ENCODE results near the gene TRPC4. TPM values are rescaled to one million over a fixed set of nuclear protein-coding genes. Genes with fewer than 3 reads are reported as not detected.

Gene TRPC4
- total RNA-seq, 1 donor from 2014 or later: 2.5 TPM

DNA sequence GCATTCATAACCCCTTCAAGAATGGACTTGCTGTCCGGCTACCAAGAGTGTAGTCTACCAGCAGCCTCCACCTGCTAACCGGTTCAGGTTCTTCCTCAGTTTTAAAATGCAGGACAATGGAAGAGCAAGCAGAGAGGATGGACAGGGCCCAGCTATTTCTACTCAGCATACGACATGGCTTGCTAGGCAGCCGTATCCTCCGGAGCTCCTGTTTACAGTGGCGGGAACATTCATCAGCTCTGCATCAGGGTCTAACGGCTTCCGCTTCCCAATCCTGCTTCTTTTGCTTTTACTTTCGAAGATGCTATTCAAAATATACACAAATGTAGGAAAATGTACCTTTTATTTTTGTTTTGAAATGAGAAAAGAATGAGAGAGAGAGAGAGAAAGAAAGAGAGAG, 118.5 kb downstream of the TRPC4 start:
- H3K27me3 Mint-ChIP-seq (ENCODE audit: low read depth): no peaks in the 10 kb centered on the region
- no peak for DNase-seq (ENCODE audit: low read depth, low spot score)
- H3K9me3 Mint-ChIP-seq: no peaks in the 10 kb centered on the region
- H3K36me3 Mint-ChIP-seq (ENCODE audit: low read depth): no peaks in the 10 kb centered on the region
- H3K4me3 Mint-ChIP-seq: no peak overlapping the region
- TF ChIP-seq, protein P1, sequence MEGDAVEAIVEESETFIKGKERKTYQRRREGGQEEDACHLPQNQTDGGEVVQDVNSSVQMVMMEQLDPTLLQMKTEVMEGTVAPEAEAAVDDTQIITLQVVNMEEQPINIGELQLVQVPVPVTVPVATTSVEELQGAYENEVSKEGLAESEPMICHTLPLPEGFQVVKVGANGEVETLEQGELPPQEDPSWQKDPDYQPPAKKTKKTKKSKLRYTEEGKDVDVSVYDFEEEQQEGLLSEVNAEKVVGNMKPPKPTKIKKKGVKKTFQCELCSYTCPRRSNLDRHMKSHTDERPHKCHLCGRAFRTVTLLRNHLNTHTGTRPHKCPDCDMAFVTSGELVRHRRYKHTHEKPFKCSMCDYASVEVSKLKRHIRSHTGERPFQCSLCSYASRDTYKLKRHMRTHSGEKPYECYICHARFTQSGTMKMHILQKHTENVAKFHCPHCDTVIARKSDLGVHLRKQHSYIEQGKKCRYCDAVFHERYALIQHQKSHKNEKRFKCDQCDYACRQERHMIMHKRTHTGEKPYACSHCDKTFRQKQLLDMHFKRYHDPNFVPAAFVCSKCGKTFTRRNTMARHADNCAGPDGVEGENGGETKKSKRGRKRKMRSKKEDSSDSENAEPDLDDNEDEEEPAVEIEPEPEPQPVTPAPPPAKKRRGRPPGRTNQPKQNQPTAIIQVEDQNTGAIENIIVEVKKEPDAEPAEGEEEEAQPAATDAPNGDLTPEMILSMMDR (conservative IDR thresholded peaks at IDR 0.05): no peak
- H3K27ac Mint-ChIP-seq (ENCODE audit: unreplicated experiment): no peak overlapping the region
- peaks cover 3% of the 10 kb centered on the region for H3K4me1 Mint-ChIP-seq

DNA sequence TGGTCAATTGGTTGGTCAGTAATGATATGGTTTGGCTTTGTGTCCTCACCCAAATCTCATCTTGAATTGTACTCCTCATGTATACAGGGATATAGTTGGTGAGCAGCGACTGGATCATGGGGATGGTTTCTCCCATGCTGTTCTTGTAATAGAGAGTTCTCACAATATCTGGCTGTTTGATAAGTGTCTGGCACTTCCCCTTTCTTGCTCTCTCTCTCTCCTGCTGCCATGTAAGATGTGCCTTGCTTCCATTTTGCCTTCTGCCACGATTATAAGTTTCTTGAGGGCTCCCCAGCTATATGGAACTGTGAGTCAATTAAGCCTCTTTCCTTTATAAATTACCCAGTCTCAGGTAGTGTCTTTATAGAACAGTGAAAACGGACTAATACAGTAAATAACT, 120.7 kb downstream of the TRPC4 start:
- Mint-ChIP-seq H3K4me3 (no peak overlapping the region), H3K36me3 (ENCODE audit: low read depth) (no peaks in the 10 kb centered on the region), H3K4me1 (peaks cover 3% of the 10 kb centered on the region), H3K27ac (ENCODE audit: unreplicated experiment) (no peak overlapping the region), H3K27me3 (ENCODE audit: low read depth) (no peaks in the 10 kb centered on the region), H3K9me3 (no peaks in the 10 kb centered on the region)
- no peak for DNase-seq (ENCODE audit: low read depth, low spot score)
- TF ChIP-seq, protein P1 (conservative IDR thresholded peaks at IDR 0.05): no peak

DNA sequence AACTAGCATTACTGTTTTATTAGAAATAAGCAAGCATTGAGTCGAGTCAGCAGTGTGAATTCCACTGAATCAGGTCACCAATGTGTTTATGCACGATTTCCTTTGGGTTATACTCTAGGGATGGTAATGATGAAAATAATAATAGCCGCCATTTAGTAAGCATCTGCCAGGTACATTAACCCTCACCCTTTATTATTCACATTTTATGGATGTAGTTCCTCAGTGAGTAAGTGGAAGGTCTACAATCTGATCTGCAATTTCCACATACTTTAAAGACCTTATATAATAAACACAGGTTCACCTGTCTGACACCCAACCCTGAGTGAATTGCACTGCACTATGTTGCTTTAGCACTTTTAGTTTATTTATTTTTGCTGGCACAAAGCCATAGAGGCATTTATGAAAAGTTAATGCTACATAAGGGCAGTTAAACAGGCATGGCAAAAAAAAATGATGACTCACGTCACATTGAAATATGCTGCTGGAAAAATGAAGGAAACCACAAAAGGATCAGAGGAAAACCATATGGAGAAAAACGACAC, 122.4 kb downstream of the TRPC4 start:
- TF ChIP-seq, protein P1 (conservative IDR thresholded peaks at IDR 0.05): no peak
- no peak overlapping the region for H3K27ac Mint-ChIP-seq (ENCODE audit: unreplicated experiment)
- DNase-seq (ENCODE audit: low read depth, low spot score): no peak
- H3K4me3 Mint-ChIP-seq: no peak overlapping the region
- no peaks in the 10 kb centered on the region for H3K4me1 Mint-ChIP-seq
- no peaks in the 10 kb centered on the region for H3K9me3 Mint-ChIP-seq
- H3K36me3 Mint-ChIP-seq (ENCODE audit: low read depth): no peaks in the 10 kb centered on the region
- H3K27me3 Mint-ChIP-seq (ENCODE audit: low read depth): no peaks in the 10 kb centered on the region

DNA sequence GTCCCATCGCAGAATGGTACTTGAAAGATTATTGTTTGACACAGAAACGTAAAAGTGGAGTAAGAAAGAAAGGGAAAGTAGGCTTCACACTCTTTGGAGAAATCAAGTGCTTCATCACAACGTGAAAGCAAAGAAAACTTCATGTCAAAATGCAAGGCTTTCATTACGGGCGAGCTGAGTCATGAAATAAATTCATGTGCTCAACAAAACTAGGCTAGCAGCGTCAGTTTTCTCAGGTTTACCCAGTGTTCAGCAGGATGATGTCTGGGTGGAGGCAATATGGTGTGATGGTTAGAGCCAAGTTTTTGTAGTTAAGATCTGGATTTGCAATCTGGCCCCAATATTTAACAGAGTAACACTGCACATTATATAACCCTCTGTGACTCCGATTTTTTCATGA, 128.0 kb downstream of the TRPC4 start:
- TF ChIP-seq, protein P1 (conservative IDR thresholded peaks at IDR 0.05): no peak
- Mint-ChIP-seq H3K27ac (ENCODE audit: unreplicated experiment) (no peak overlapping the region), H3K9me3 (no peaks in the 10 kb centered on the region), H3K36me3 (ENCODE audit: low read depth) (no peaks in the 10 kb centered on the region), H3K4me3 (no peak overlapping the region), H3K27me3 (ENCODE audit: low read depth) (no peaks in the 10 kb centered on the region), H3K4me1 (peaks cover 11% of the 10 kb centered on the region)
- no peak for DNase-seq (ENCODE audit: low read depth, low spot score)

DNA sequence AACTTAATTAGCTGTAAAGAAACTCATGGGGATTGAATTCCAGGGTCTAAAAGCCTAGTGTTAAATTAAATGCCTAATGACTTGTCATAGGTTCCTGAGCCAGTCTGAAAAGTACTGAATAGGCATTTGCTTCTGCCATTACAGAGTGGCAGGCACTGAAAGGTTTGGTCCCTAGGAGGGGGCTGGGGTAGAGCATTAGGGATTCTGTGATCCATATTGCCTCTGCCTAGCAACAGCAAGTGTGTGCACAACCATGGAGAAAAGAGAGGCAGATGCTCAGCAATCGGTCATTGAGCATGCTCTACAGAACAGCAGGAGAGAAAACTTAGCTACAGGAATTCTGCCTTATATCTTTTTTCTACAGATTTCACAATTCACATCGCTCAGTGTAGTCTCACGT, 133.5 kb downstream of the TRPC4 start:
- no peaks in the 10 kb centered on the region for H3K36me3 Mint-ChIP-seq (ENCODE audit: low read depth)
- no peaks in the 10 kb centered on the region for H3K27me3 Mint-ChIP-seq (ENCODE audit: low read depth)
- H3K4me1 Mint-ChIP-seq: peaks cover 23% of the 10 kb centered on the region
- no peak overlapping the region for H3K27ac Mint-ChIP-seq (ENCODE audit: unreplicated experiment)
- TF ChIP-seq, protein P1 (conservative IDR thresholded peaks at IDR 0.05): no peak
- DNase-seq (ENCODE audit: low read depth, low spot score): no peak
- no peaks in the 10 kb centered on the region for H3K9me3 Mint-ChIP-seq
- no peak overlapping the region for H3K4me3 Mint-ChIP-seq
